SH-SY5Y (cell line): ENCODE measurements around the gene CD99.

Source experiments
- GATA2 ChIP-seq: IDR thresholded peaks from 2 replicates; pipeline ENCODE4 v1.6.1; 2011; ENCODE audit warnings: mild to moderate bottlenecking, low read depth, low read length
- GATA3 ChIP-seq: IDR thresholded peaks from 2 replicates; pipeline ENCODE4 v1.6.1; 2011; ENCODE audit warnings: low read depth, mild to moderate bottlenecking, low read length, moderate library complexity

- TF ChIP-seq GATA2 (no peak), GATA3 (no peak)
These were observed 45.5 kb upstream of the CD99 start for GRCh38 chrX:2645563-2645962.
